Endodermal cell (in vitro differentiated cells): ENCODE measurements around the gene OR51A7. TPM values are rescaled to one million over a fixed set of nuclear protein-coding genes. Genes with fewer than 3 reads are reported as not detected.

ENCODE experiments used
- DNase-seq: peaks from one replicate; pipeline ENCODE4 v3.0.0-alpha.2; 2017
- H3K27ac ChIP-seq: 2 replicates; pipeline ENCODE4 v1.5.1; 2013; ENCODE audit warnings: mild to moderate bottlenecking, low read depth, low read length, moderate library complexity
- H3K27me3 ChIP-seq: 2 replicates; pipeline ENCODE4 v1.6.1; 2013; ENCODE audit warnings: mild to moderate bottlenecking, low read length, moderate library complexity; ENCODE audit not compliant: insufficient read depth, control insufficient read depth, poor library complexity, severe bottlenecking
- H3K36me3 ChIP-seq: 2 replicates; pipeline ENCODE4 v1.7.0; 2013; ENCODE audit warnings: mild to moderate bottlenecking, low read length, moderate library complexity; ENCODE audit not compliant: control insufficient read depth, insufficient read depth
- H3K4me1 ChIP-seq: one replicate; pipeline ENCODE4 v1.7.0; 2013; ENCODE audit warnings: low read length; ENCODE audit not compliant: control insufficient read depth, insufficient read depth
- H3K4me3 ChIP-seq: 2 replicates; pipeline ENCODE4 v1.5.1; 2013; ENCODE audit warnings: mild to moderate bottlenecking, low read length, moderate library complexity
- H3K9ac ChIP-seq: 2 replicates; pipeline ENCODE4 v1.6.1; 2013; ENCODE audit warnings: mild to moderate bottlenecking, low read length, moderate library complexity; ENCODE audit not compliant: poor library complexity, severe bottlenecking; ENCODE audit errors: extremely low read depth
- H3K9me3 ChIP-seq: 2 replicates; pipeline ENCODE4 v1.6.1; 2013; ENCODE audit warnings: mild to moderate bottlenecking, low read length, moderate library complexity; ENCODE audit not compliant: control insufficient read depth
- H3K27ac Mint-ChIP-seq: 2 replicates; pipeline ENCODE4 v1.8.0; 2020; ENCODE audit warnings: mixed read lengths
- H3K27me3 Mint-ChIP-seq: 2 replicates; pipeline ENCODE4 v1.8.0; 2021; ENCODE audit warnings: mild to moderate bottlenecking, mixed read lengths; ENCODE audit not compliant: insufficient read depth
- H3K36me3 Mint-ChIP-seq: 2 replicates; pipeline ENCODE4 v1.8.0; 2020; ENCODE audit warnings: low read depth, mixed read lengths
- H3K4me1 Mint-ChIP-seq: 2 replicates; pipeline ENCODE4 v1.8.0; 2020; ENCODE audit warnings: mixed read lengths
- H3K4me3 Mint-ChIP-seq: 2 replicates; pipeline ENCODE4 v1.8.0; 2020; ENCODE audit warnings: mild to moderate bottlenecking, moderate library complexity, mixed read lengths
- H3K9me3 Mint-ChIP-seq: 2 replicates; pipeline ENCODE4 v1.8.0; 2020; ENCODE audit warnings: mild to moderate bottlenecking, mixed read lengths
- CTCF ChIP-seq: fragments of 200-600 bp; sonication (generic); conservative IDR thresholded peaks from 2 replicates; pipeline ENCODE4 v1.5.0; 2021; ENCODE audit warnings: antibody characterized with exemption, mild to moderate bottlenecking
- WGBS, 2 experiments: methylation state at CpG; one replicate each; pipeline versions ENCODE4 v1.1.5 to v1.1.7; 2013; ENCODE audit warnings: missing lambda C conversion rate in 2 of 2, mixed read lengths in 1 of 2; ENCODE audit not compliant: insufficient coverage in 1 of 2, insufficient read length in 1 of 2; 5-methylcytosine and 5-hydroxymethylcytosine counted together
- total RNA-seq, 2 donors: library from RNA; stranded (reverse); fragmentation: NEBNext Ultra II Directional in 1 of 2; extraction: Animal tissue kit (Norgen Biotek cat#: 25700) in 1 of 2; gene quantifications; 2 replicates in 1 of 2; 3 replicates in 1 of 2; pipeline ENCODE4 v1.2.1, GENCODE V29; 2021

OR51A7 gene
- total RNA-seq, 2 donors from 2014 or later = not detected

GRCh38 chr11:4886186-4886585 lies 17.4 kb upstream of the OR51A7 start:
- no peaks in the 10 kb centered on the region for H3K9me3 Mint-ChIP-seq
- DNase-seq = no peak
- no peaks in the 10 kb centered on the region for H3K4me1 Mint-ChIP-seq
- H3K4me3 Mint-ChIP-seq = no peak overlapping the region
- no peak for TF ChIP-seq CTCF
- Histone ChIP-seq H3K4me1 (no peaks in the 10 kb centered on the region), H3K9me3 (no peaks in the 10 kb centered on the region), H3K36me3 (no peaks in the 10 kb centered on the region), H3K27me3 (no peaks in the 10 kb centered on the region), H3K27ac (no peak overlapping the region), H3K4me3 (no peak overlapping the region), H3K9ac (no peak overlapping the region)
- 89 to 100% methylated on average over 1 to 3 of the region's 3 CpGs for WGBS, 2 experiments
- H3K36me3 Mint-ChIP-seq = no peaks in the 10 kb centered on the region
- no peaks in the 10 kb centered on the region for H3K27me3 Mint-ChIP-seq
- H3K27ac Mint-ChIP-seq = no peak overlapping the region

- Histone ChIP-seq H3K27ac (no peak overlapping the region), H3K9ac (no peak overlapping the region), H3K9me3 (no peaks in the 10 kb centered on the region), H3K4me1 (no peaks in the 10 kb centered on the region), H3K4me3 (no peak overlapping the region), H3K36me3 (no peaks in the 10 kb centered on the region), H3K27me3 (no peaks in the 10 kb centered on the region)
- H3K27ac Mint-ChIP-seq = no peak overlapping the region
- WGBS, 2 experiments = 0% methylated on average over 1 of the region's 1 CpG
- no peaks in the 10 kb centered on the region for H3K9me3 Mint-ChIP-seq
- DNase-seq = no peak
- no peaks in the 10 kb centered on the region for H3K27me3 Mint-ChIP-seq
- H3K4me1 Mint-ChIP-seq = no peaks in the 10 kb centered on the region
- H3K4me3 Mint-ChIP-seq = no peak overlapping the region
- H3K36me3 Mint-ChIP-seq = no peaks in the 10 kb centered on the region
- TF ChIP-seq CTCF = no peak
These were observed 16.0 kb upstream of the OR51A7 start for GRCh38 chr11:4887591-4887990.

DNA sequence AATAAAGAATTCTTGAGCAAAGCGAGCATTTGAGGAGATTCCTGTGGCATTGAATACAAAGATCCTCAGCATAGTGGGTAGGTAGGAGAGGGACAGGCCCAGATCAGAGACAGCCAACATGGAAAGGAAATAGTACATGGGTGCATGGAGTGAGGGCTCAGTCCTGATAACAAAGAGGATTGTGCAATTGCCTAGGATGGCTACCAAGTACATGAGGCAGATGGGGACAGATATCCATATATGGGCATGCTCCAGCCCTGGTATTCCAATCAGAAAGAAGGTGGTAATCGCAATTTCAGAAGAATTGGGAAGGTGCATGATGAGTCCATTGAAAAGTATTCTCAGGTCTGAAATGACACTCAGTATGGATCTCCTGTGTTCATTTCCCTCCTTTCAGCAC lies 13.3 kb upstream of the OR51A7 start:
- no peak overlapping the region for H3K4me3 Mint-ChIP-seq
- H3K27ac ChIP-seq = no peak overlapping the region
- H3K36me3 Mint-ChIP-seq = no peaks in the 10 kb centered on the region
- H3K4me1 Mint-ChIP-seq = no peaks in the 10 kb centered on the region
- H3K9me3 Mint-ChIP-seq = no peaks in the 10 kb centered on the region
- no peaks in the 10 kb centered on the region for H3K36me3 ChIP-seq
- 95 to 99% methylated on average over 2 of the region's 2 CpGs for WGBS, 2 experiments
- H3K9ac ChIP-seq = no peak overlapping the region
- H3K9me3 ChIP-seq = no peaks in the 10 kb centered on the region
- no peaks in the 10 kb centered on the region for H3K4me1 ChIP-seq
- no peak for DNase-seq
- no peak overlapping the region for H3K4me3 ChIP-seq
- H3K27me3 Mint-ChIP-seq = no peaks in the 10 kb centered on the region
- peaks cover 1% of the 10 kb centered on the region for H3K27me3 ChIP-seq
- H3K27ac Mint-ChIP-seq = no peak overlapping the region
- no peak for TF ChIP-seq CTCF
